MCF 10A (cell line): Measurements from ENCODE around the gene FTCD. TPM values are rescaled to one million over a fixed set of nuclear protein-coding genes. Genes with fewer than 3 reads are reported as not detected.
"Not testable (repeated sequence)": the region's sequence is repeated elsewhere in the genome, so short reads cannot be mapped to it uniquely, and the experiment has no call there.

Experiments
- BruUV-seq: library from RNA; stranded (reverse); fragments of 400-500 nt; replicated peaks from 2 replicates; lab custom pipeline; 2021; lab: Mats Ljungman, UMichigan
- CTCF ChIA-PET: fragments of 300-600 bp; sonication (Branson Sonifier 250); formaldehyde crosslinking; extraction: SDS; loops from one replicate; lab custom pipeline; 2021; ENCODE audit warnings: antibody characterized with exemption, inconsistent platforms; lab: Yijun Ruan, JAX
- POLR2A ChIA-PET: fragments of 300-600, 350-650 bp; sonication (Branson Sonifier 250); formaldehyde crosslinking; extraction: SDS; loops from one replicate; lab custom pipeline; 2020; ENCODE audit warnings: antibody characterized with exemption, inconsistent platforms; lab: Yijun Ruan, JAX
- DNase-seq: peaks from one replicate; pipeline ENCODE4 v3.0.0-alpha.2; 2018; ENCODE audit not compliant: unreplicated experiment
- H3K27ac Mint-ChIP-seq: one replicate; pipeline ENCODE4 v1.8.0; 2022; ENCODE audit warnings: mild to moderate bottlenecking, low read depth, mixed read lengths; ENCODE audit not compliant: unreplicated experiment
- H3K27me3 Mint-ChIP-seq: one replicate; pipeline ENCODE4 v1.8.0; 2022; ENCODE audit warnings: mixed read lengths; ENCODE audit not compliant: insufficient read depth, unreplicated experiment
- H3K36me3 Mint-ChIP-seq: one replicate; pipeline ENCODE4 v1.8.0; 2022; ENCODE audit warnings: mild to moderate bottlenecking, moderate library complexity, mixed read lengths; ENCODE audit not compliant: insufficient read depth, unreplicated experiment
- H3K4me1 Mint-ChIP-seq: one replicate; pipeline ENCODE4 v1.8.0; 2022; ENCODE audit warnings: mixed read lengths; ENCODE audit not compliant: insufficient read depth, unreplicated experiment
- H3K4me3 Mint-ChIP-seq: one replicate; pipeline ENCODE4 v1.8.0; 2022; ENCODE audit warnings: mild to moderate bottlenecking, moderate library complexity, mixed read lengths; ENCODE audit not compliant: unreplicated experiment
- H3K9me3 Mint-ChIP-seq: one replicate; pipeline ENCODE4 v1.8.0; 2022; ENCODE audit warnings: mixed read lengths; ENCODE audit not compliant: unreplicated experiment
- intact Hi-C: fragments of 100-400 bp; cut with micrococcal nuclease; formaldehyde crosslinking; loops from 2 replicates; pipeline ENCODE4 v1.14.1; 2022
- total RNA-seq: library from RNA; stranded (reverse); gene quantifications from 2 replicates; pipeline ENCODE4 v1.2.3, GENCODE V29; 2022
- TF ChIP-seq, protein P1 (sequence below): fragments of 200-600 bp; IDR thresholded peaks from one replicate; pipeline ENCODE4 v1.8.0; 2022; ENCODE audit warnings: antibody characterized with exemption, mild to moderate bottlenecking; ENCODE audit not compliant: unreplicated experiment

Gene FTCD
- total RNA-seq, 1 experiment from 2014 or later: not detected

DNA sequence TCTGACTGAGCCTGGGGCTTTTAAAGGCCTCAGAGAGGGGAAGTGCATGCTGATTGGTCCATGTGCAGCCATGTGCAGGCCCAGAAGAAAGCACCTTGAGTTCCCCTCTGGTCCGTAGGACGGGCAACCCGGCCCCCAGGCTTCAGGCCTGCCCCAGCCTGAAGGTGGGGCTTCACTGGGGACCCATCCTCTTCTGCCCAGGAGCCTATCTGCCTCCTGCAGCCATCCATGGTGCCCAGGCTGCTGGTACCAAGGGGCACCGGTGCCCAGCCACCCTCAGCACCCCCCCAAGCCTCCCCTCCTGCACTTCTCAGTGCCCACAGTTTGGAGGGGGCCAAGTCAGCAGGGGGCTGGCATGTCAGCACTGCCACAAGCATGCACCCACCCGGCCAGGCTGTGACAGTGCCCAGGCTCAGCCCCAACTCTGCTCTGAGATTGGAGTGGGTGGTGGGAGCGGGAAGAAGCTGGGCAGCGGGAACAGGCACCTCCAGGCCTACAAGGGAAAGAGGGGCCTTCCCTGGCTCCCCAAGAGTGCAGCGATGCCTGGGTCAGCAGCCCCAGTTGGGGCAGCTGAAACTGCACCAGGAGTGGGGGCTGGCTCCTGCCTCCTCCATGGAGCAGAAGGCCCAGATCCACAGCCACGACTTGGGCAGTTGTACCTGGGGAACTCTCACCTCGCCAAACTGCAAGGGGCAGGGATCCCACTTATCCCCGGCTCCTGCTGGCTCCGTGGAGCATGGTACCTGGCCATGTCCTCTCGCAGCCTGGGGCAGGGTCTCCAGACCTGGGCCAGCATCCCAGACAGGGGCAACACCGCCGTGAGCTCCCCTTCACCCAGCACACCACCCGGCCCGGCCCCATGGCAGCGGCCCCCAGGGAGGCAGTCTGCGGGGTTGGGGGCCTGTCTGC is 45.8 kb downstream of the FTCD start:
- TF ChIP-seq, protein P1, sequence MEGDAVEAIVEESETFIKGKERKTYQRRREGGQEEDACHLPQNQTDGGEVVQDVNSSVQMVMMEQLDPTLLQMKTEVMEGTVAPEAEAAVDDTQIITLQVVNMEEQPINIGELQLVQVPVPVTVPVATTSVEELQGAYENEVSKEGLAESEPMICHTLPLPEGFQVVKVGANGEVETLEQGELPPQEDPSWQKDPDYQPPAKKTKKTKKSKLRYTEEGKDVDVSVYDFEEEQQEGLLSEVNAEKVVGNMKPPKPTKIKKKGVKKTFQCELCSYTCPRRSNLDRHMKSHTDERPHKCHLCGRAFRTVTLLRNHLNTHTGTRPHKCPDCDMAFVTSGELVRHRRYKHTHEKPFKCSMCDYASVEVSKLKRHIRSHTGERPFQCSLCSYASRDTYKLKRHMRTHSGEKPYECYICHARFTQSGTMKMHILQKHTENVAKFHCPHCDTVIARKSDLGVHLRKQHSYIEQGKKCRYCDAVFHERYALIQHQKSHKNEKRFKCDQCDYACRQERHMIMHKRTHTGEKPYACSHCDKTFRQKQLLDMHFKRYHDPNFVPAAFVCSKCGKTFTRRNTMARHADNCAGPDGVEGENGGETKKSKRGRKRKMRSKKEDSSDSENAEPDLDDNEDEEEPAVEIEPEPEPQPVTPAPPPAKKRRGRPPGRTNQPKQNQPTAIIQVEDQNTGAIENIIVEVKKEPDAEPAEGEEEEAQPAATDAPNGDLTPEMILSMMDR: no peak
- Mint-ChIP-seq H3K27ac (no peak overlapping the region), H3K36me3 (no peaks in the 10 kb centered on the region), H3K4me1 (no peaks in the 10 kb centered on the region), H3K9me3 (peaks cover 22% of the 10 kb centered on the region), H3K27me3 (peaks cover 3% of the 10 kb centered on the region), H3K4me3 (no peak overlapping the region)
- intact Hi-C loops: no loop called here
- BruUV-seq: no TSS peak
- DNase-seq: no peak
- ChIA-PET POLR2A (no interaction called here), CTCF (interaction anchor here (0.6 kb wide), 1 partner anchor 169 kb away, joined by 3 read pairs; no protein-coding TSS in a partner anchor)

DNA sequence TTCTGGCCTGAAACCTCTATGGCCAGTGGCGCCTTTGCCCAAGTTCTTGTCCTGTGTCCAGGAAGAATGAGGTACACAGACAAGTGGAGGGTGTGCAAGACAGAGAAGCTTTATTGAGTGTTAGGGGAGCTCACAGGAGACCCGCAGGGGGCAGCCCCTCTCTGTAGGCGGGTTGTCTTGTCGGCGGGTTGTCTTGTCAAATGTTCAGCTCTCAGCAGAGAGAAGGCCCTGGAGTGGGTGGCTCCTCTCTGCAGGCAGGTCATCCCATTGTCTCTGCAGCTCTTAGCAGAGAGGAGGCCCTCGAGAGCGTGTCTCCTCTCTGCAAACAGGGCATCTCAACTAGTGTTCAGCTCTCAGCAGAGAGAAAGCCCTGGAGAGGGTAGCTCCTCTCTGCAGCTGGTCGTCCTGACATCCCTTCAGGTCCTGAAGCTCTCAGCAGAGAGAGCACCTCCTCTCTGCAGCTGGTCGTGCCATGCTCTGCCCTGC is 46.5 kb downstream of the FTCD start:
- CTCF ChIA-PET: interaction anchor here (0.6 kb wide), 1 partner anchor 169 kb away, joined by 3 read pairs; no protein-coding TSS in a partner anchor

DNA sequence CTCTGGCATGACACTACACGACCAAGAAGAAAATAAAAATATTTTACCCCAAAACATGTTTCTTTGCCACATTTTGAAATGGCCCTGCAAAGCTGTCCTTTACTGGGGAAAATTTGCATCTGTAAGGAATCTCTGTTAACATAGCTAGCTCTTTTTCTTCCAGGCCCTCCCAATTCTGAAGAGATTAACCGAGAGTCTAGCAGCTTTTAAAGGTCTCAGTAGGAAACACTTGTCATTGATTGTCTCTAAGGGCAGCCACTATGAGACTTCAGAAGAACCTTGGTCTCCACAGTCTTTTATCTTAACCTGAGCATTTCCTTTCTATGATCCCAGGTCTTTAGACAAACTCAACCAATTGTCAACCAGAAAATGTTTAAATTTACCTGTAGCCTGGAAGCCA is 48.0 kb downstream of the FTCD start:
- POLR2A ChIA-PET, H3K36me3 Mint-ChIP-seq, H3K4me3 Mint-ChIP-seq, BruUV-seq, DNase-seq, intact Hi-C loops, H3K27ac Mint-ChIP-seq, H3K4me1 Mint-ChIP-seq, CTCF ChIA-PET: not testable (repeated sequence)
- peaks cover 25% of the 10 kb centered on the region for H3K27me3 Mint-ChIP-seq
- peaks cover 37% of the 10 kb centered on the region for H3K9me3 Mint-ChIP-seq

More for the DNA sequence above, 46.5 kb downstream of the FTCD start:
- Mint-ChIP-seq H3K4me1 (no peaks in the 10 kb centered on the region), H3K27ac (no peak overlapping the region), H3K36me3 (no peaks in the 10 kb centered on the region), H3K27me3 (peaks cover 10% of the 10 kb centered on the region), H3K4me3 (no peak overlapping the region), H3K9me3 (peaks cover 22% of the 10 kb centered on the region)
- BruUV-seq: no TSS peak
- DNase-seq: no peak
- POLR2A ChIA-PET: no interaction called here
- TF ChIP-seq, protein P1: no peak
- intact Hi-C loops: no loop called here

DNA sequence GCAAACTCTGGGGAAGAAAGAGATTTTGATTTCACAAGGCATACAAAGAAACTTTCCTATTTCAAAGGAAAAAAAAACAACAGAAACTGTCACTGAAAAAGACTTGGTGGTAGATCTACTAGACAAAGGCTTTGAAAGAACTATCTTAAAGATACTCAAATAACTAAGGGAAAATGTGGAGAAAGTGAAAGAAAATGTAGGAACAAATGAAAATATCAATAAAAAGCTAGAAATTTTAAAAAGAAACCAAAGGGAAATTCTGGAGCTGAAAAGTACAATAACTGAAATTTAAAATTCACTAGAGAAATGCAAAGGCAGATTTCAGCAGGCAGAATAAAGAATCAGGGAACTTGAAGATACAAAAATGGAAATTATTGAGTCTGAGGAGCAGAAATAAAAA is 51.3 kb downstream of the FTCD start:
- ChIA-PET POLR2A (interaction anchor here (0.6 kb wide), 2 partner anchors 19 to 283 kb away, joined by 3 to 4 read pairs; no protein-coding TSS in a partner anchor), CTCF (no interaction called here)
- Mint-ChIP-seq H3K36me3 (peaks cover 5% of the 10 kb centered on the region), H3K4me3 (no peak overlapping the region), H3K27me3 (peaks cover 50% of the 10 kb centered on the region), H3K4me1 (no peaks in the 10 kb centered on the region), H3K9me3 (peaks cover 40% of the 10 kb centered on the region), H3K27ac (no peak overlapping the region)
- BruUV-seq: no TSS peak
- intact Hi-C loops: no loop called here
- no peak for DNase-seq
- TF ChIP-seq, protein P1: no peak
